GM04504 (cell line): ENCODE results near the gene PRDM4.

ENCODE experiments used
- DNase-seq: peaks from one replicate; pipeline ENCODE4 v3.0.0-alpha.2; 2012; ENCODE audit warnings: low read depth

Gene PRDM4

GRCh38 chr12:107685360-107686248 is 75.3 kb downstream of the PRDM4 start, which contains the start of gene PWP1:
TSS of gene PWP1 (plus strand) at chr12:107685799. CDS start at chr12:107685900, 101 bp downstream.
- peak; percentile 91 for DNase-seq

- DNase-seq, result no peak
Measured at GRCh38 chr12:107684990-107685359, 76.0 kb downstream of the PRDM4 start.

- DNase-seq, result no peak
Measured at GRCh38 chr12:107684029-107684795, 76.7 kb downstream of the PRDM4 start.
